Large intestine (tissue), 3 donors: ENCODE results near the gene CCDC86. TPM values are rescaled to one million over a fixed set of nuclear protein-coding genes. Genes with fewer than 3 reads are reported as not detected.
"Not testable (repeated sequence)": the region's sequence is repeated elsewhere in the genome, so short reads cannot be mapped to it uniquely, and the experiment has no call there.

Experiments
- DNase-seq, 2 donors: peaks; one replicate each; pipeline versions ENCODE4 v3.0.0 to v3.0.0-alpha.2; 2013
- H3K27ac ChIP-seq: one replicate; pipeline ENCODE4 v1.5.1; 2013; ENCODE audit warnings: low read length
- H3K27me3 ChIP-seq: 2 replicates; pipeline ENCODE4 v1.6.1; 2013; ENCODE audit warnings: low read length; ENCODE audit not compliant: control insufficient read depth, insufficient read depth
- H3K36me3 ChIP-seq: 2 replicates; pipeline ENCODE4 v1.6.1; 2013; ENCODE audit warnings: low read length; ENCODE audit not compliant: control insufficient read depth, insufficient read depth
- H3K4me1 ChIP-seq: one replicate; pipeline ENCODE4 v1.6.1; 2013; ENCODE audit warnings: low read length; ENCODE audit not compliant: control insufficient read depth, insufficient read depth
- H3K4me3 ChIP-seq: one replicate; pipeline ENCODE4 v1.5.1; 2013; ENCODE audit warnings: low read length
- H3K9me3 ChIP-seq: one replicate; pipeline ENCODE4 v1.6.1; 2013; ENCODE audit warnings: mild to moderate bottlenecking, low read depth, low read length, moderate library complexity; ENCODE audit not compliant: control insufficient read depth
- WGBS: methylation state at CpG from one replicate; pipeline ENCODE4 v1.1.5; 2013; ENCODE audit warnings: low lambda C conversion rate; ENCODE audit not compliant: insufficient coverage; 5-methylcytosine and 5-hydroxymethylcytosine counted together
- polyA plus RNA-seq: library from polyadenylated mRNA; unstranded; fragments of 120-200 nt; gene quantifications from one replicate; pipeline ENCODE4 v1.2.1, GENCODE V29; 2013

The CCDC86 gene
- polyA plus RNA-seq, 1 donor: 21.6 TPM

- Histone ChIP-seq H3K27me3 (no peaks in the 10 kb centered on the region), H3K27ac (no peak overlapping the region), H3K4me1 (peaks cover 14% of the 10 kb centered on the region), H3K4me3 (no peak overlapping the region), H3K9me3 (peaks cover 3% of the 10 kb centered on the region), H3K36me3 (no peaks in the 10 kb centered on the region)
- no CpG with 5 or more reads among the region's 11 CpGs for WGBS
- no peak for DNase-seq
Measured at GRCh38 chr11:60809691-60810090, 32.2 kb upstream of the CCDC86 start.

GRCh38 chr11:60810151-60810550 is 31.8 kb upstream of the CCDC86 start:
- H3K4me3 ChIP-seq: no peak overlapping the region
- H3K9me3 ChIP-seq: peaks cover 3% of the 10 kb centered on the region
- no peaks in the 10 kb centered on the region for H3K36me3 ChIP-seq
- no peak for DNase-seq
- no peaks in the 10 kb centered on the region for H3K27me3 ChIP-seq
- no peak overlapping the region for H3K27ac ChIP-seq
- no CpG with 5 or more reads among the region's 4 CpGs for WGBS
- H3K4me1 ChIP-seq: peaks cover 14% of the 10 kb centered on the region

- no peaks in the 10 kb centered on the region for H3K27me3 ChIP-seq
- peaks cover 3% of the 10 kb centered on the region for H3K9me3 ChIP-seq
- no peaks in the 10 kb centered on the region for H3K36me3 ChIP-seq
- H3K4me3 ChIP-seq: no peak overlapping the region
- H3K27ac ChIP-seq: no peak overlapping the region
- WGBS: no CpG with 5 or more reads among the region's 8 CpGs
- peaks cover 14% of the 10 kb centered on the region for H3K4me1 ChIP-seq
- peak; percentile 33 to 65 for DNase-seq
Measured at GRCh38 chr11:60810569-60810968, 31.3 kb upstream of the CCDC86 start.

DNA sequence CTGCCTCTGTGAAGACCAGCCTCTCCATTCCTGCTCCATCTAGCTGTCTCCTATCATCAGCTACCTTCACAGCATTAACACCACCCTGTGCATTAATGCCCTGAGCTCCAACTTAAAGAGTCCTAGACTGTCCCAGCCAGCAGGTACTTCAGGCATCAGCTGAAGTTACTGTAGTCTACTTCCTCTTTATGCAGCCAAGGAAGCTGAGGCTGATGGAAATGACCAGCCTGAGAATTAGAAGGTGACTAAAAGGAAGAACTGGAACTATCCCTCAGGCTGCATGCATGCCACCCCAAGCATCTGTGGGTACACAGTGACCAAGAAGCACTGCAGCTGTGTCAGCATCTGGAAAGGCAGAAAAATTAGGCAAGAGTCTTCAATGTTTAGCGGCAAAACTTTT is 28.6 kb upstream of the CCDC86 start:
- Histone ChIP-seq H3K9me3 (peaks cover 10% of the 10 kb centered on the region), H3K36me3 (no peaks in the 10 kb centered on the region), H3K4me3 (no peak overlapping the region), H3K27ac (no peak overlapping the region), H3K27me3 (no peaks in the 10 kb centered on the region), H3K4me1 (peaks cover 14% of the 10 kb centered on the region)
- no peak for DNase-seq
- WGBS: no CpG with 5 or more reads among the region's 1 CpG

- Histone ChIP-seq H3K9me3 (peaks cover 10% of the 10 kb centered on the region), H3K27ac (no peak overlapping the region), H3K36me3 (no peaks in the 10 kb centered on the region), H3K4me1 (peaks cover 14% of the 10 kb centered on the region), H3K4me3 (no peak overlapping the region), H3K27me3 (no peaks in the 10 kb centered on the region)
- DNase-seq: no peak
- no CpG with 5 or more reads among the region's 2 CpGs for WGBS
Measured at GRCh38 chr11:60814112-60814511, 27.8 kb upstream of the CCDC86 start.

- no peaks in the 10 kb centered on the region for H3K36me3 ChIP-seq
- no peaks in the 10 kb centered on the region for H3K27me3 ChIP-seq
- WGBS: 100% methylated on average over 1 of the region's 2 CpGs
- peaks cover 10% of the 10 kb centered on the region for H3K9me3 ChIP-seq
- no peak for DNase-seq
- H3K4me3 ChIP-seq: no peak overlapping the region
- H3K27ac ChIP-seq: no peak overlapping the region
- H3K4me1 ChIP-seq: peaks cover 4% of the 10 kb centered on the region
Measured at GRCh38 chr11:60816590-60817157, 25.2 kb upstream of the CCDC86 start.

GRCh38 chr11:60818057-60818456 is 23.9 kb upstream of the CCDC86 start:
- Histone ChIP-seq H3K27ac (no peak overlapping the region), H3K36me3 (no peaks in the 10 kb centered on the region), H3K4me3 (no peak overlapping the region), H3K9me3 (peaks cover 10% of the 10 kb centered on the region), H3K27me3 (no peaks in the 10 kb centered on the region), H3K4me1 (no peaks in the 10 kb centered on the region)
- DNase-seq: no peak
- WGBS: no CpG with 5 or more reads among the region's 4 CpGs

GRCh38 chr11:60821827-60822599 is 19.9 kb upstream of the CCDC86 start:
- no peak for DNase-seq
- no peaks in the 10 kb centered on the region for H3K27me3 ChIP-seq
- no peaks in the 10 kb centered on the region for H3K9me3 ChIP-seq
- H3K36me3 ChIP-seq: no peaks in the 10 kb centered on the region
- WGBS: no CpG with 5 or more reads among the region's 15 CpGs
- H3K4me1 ChIP-seq: no peaks in the 10 kb centered on the region
- H3K4me3 ChIP-seq: no peak overlapping the region
- no peak overlapping the region for H3K27ac ChIP-seq

- H3K9me3 ChIP-seq, H3K36me3 ChIP-seq, H3K4me1 ChIP-seq, H3K27ac ChIP-seq, H3K4me3 ChIP-seq, H3K27me3 ChIP-seq, DNase-seq: not testable (repeated sequence)
- 100% methylated on average over 1 of the region's 5 CpGs for WGBS
Measured at GRCh38 chr11:60823745-60824306, 18.1 kb upstream of the CCDC86 start.

GRCh38 chr11:60825118-60825517 is 16.8 kb upstream of the CCDC86 start:
- Histone ChIP-seq H3K4me3 (no peak overlapping the region), H3K36me3 (no peaks in the 10 kb centered on the region), H3K27me3 (no peaks in the 10 kb centered on the region), H3K4me1 (no peaks in the 10 kb centered on the region), H3K9me3 (no peaks in the 10 kb centered on the region), H3K27ac (no peak overlapping the region)
- no peak for DNase-seq
- no CpG with 5 or more reads among the region's 5 CpGs for WGBS
